ENCODE results near the gene NAALADL1.

Gene NAALADL1

DNA sequence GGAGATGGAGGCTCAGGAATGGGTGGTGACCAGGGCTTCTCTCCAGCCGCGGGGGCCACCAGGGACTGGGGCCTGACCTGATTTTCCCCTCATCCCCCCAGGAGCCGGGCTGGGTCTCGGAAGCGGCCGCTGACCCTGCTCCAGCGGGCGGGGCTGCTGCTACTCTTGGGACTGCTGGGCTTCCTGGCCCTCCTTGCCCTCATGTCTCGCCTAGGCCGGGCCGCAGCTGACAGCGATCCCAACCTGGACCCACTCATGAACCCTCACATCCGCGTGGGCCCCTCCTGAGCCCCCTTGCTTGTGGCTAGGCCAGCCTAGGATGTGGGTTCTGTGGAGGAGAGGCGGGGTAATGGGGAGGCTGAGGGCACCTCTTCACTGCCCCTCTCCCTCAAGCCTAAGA, 29.5 kb upstream of the NAALADL1 start:
- in situ Hi-C loops (cut with MboI; ENCODE audit: low sequenced_read_pairs) = no loop called here
- Histone ChIP-seq H3K36me3 (replicated peaks) (peaks cover 26% of the 10 kb centered on the region), H3K4me1 (peaks cover 2% of the 10 kb centered on the region; the same call in 1 of the 2 replicates)

DNA sequence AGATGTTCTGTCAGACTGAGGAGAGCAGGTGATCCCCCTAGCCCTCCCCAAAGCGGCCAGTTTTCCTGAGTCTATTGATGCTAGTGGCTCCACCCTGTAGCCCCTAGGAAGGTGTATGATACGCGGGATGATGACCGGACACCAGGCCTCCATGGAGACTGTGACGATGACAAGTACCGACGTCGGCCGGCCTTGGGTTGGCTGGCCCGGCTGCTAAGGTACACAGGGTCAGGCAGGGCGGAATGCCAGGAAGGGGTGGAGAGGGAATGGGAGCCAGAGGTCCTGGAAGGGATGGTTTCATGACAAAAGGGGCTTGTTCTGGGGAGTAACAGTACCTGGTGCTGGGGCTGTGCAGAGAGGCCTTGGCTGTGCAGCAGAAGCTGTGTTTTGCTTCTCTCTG, 28.9 kb upstream of the NAALADL1 start:
- Histone ChIP-seq H3K4me1 (peaks cover 6% of the 10 kb centered on the region), H3K27me3 (ENCODE audit: low read depth) (no peaks in the 10 kb centered on the region), H3K9me3 (no peaks in the 10 kb centered on the region), H3K4me3 (no peak overlapping the region), H3K36me3 (replicated peaks) (peaks cover 30% of the 10 kb centered on the region)
- no peak for DNase-seq (ENCODE audit: low spot score in 2 of 2)
- in situ Hi-C loops (cut with MboI; ENCODE audit: low sequenced_read_pairs) = no loop called here

More for the DNA sequence above, 29.5 kb upstream of the NAALADL1 start:
- H3K27me3 ChIP-seq (ENCODE audit: low read depth) = no peaks in the 10 kb centered on the region
- H3K4me3 ChIP-seq = no peak overlapping the region
- no peaks in the 10 kb centered on the region for H3K9me3 ChIP-seq
- DNase-seq (ENCODE audit: low spot score in 2 of 2) = no peak

DNA sequence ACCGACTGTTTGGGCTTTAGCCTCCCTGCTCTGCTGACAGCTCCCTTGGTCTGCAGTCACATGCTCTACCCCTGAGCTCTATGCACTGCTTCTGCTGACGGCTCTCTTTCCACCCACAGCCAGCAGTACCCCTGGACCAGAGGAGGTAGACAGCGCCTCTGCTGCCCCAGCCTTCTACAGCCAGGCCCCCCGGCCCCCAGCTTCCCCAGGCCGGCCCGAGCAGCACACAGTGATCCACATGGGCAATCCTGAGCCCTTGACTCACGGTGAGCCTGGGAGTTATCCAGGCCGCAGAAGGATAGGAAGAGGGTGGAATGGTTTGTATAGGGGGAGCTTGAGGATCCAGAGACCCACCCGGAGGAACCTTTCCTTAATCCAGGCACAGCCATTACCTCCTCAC, 28.5 kb upstream of the NAALADL1 start:
- no peaks in the 10 kb centered on the region for H3K9me3 ChIP-seq
- H3K4me1 ChIP-seq = peaks cover 6% of the 10 kb centered on the region
- peaks cover 34% of the 10 kb centered on the region for H3K36me3 ChIP-seq (replicated peaks)
- H3K4me3 ChIP-seq = no peak overlapping the region
- DNase-seq (ENCODE audit: low spot score in 2 of 2) = no peak
- in situ Hi-C loops (cut with MboI; ENCODE audit: low sequenced_read_pairs) = no loop called here
- no peaks in the 10 kb centered on the region for H3K27me3 ChIP-seq (ENCODE audit: low read depth)

DNA sequence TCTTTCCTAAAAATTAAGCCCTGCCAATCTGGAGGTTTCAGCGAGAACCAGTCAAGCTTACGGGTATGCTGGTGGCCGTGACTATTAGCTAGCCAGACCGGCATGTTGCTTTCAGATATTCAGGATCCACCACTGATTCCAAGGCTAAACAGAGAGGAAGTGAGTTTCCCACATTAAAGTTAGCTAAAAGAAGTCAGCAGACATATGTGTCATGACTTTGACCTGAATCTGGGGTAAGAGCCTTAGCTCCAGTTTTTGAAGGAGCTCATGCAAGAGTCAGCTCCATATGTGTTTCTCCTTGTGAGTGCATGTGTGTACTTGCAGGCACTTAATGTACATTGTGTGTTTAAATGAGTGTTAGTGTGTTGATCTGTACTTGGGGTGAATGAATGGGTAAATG, 27.1 kb upstream of the NAALADL1 start:
- Histone ChIP-seq H3K36me3 (replicated peaks) (peaks cover 47% of the 10 kb centered on the region), H3K9me3 (no peaks in the 10 kb centered on the region), H3K4me1 (peaks cover 6% of the 10 kb centered on the region), H3K4me3 (no peak overlapping the region), H3K27me3 (ENCODE audit: low read depth) (no peaks in the 10 kb centered on the region)
- no peak for DNase-seq (ENCODE audit: low spot score in 2 of 2)
- in situ Hi-C loops (cut with MboI; ENCODE audit: low sequenced_read_pairs) = no loop called here

DNA sequence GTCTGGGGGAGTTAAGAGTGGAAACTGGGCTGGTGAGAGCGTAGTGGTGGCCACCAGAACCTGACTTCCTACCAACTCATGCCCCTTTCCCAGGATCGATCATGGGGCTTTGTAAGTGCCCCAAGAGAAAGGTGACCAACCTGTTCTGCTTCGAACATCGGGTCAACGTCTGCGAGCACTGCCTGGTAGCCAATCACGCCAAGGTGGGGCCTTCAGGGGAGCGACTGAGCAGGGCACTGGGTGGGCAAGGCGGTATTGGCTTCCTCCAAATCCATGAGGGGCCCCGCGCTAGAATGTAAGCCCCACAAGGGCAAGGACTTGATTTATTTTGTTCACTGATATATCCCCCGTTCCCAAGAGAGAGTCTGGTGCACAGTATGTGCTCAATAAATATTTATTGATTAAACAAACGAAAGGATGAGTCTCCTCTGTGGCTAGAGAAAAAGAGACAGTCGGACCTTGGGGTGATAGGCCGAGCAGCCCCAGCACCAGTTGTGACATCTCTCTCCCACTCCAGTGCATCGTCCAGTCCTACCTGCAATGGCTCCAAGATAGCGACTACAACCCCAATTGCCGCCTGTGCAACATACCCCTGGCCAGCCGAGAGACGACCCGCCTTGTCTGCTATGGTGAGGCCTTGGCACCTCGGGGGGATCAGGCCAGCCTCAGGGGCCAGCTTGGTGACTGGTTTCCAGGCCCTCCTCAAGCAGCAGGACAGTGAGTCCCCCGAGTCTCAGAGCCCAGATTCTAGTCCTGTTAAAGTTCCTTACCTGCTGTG, 26.4 kb upstream of the NAALADL1 start:
- Histone ChIP-seq H3K27me3 (ENCODE audit: low read depth) (no peaks in the 10 kb centered on the region), H3K4me3 (peak overlapping the region; percentile 98), H3K4me1 (peaks cover 6% of the 10 kb centered on the region), H3K36me3 (replicated peaks) (peaks cover 54% of the 10 kb centered on the region), H3K9me3 (no peaks in the 10 kb centered on the region)
- in situ Hi-C loops (cut with MboI; ENCODE audit: low sequenced_read_pairs) = no loop called here
- DNase-seq (ENCODE audit: low spot score in 2 of 2) = no peak

DNA sequence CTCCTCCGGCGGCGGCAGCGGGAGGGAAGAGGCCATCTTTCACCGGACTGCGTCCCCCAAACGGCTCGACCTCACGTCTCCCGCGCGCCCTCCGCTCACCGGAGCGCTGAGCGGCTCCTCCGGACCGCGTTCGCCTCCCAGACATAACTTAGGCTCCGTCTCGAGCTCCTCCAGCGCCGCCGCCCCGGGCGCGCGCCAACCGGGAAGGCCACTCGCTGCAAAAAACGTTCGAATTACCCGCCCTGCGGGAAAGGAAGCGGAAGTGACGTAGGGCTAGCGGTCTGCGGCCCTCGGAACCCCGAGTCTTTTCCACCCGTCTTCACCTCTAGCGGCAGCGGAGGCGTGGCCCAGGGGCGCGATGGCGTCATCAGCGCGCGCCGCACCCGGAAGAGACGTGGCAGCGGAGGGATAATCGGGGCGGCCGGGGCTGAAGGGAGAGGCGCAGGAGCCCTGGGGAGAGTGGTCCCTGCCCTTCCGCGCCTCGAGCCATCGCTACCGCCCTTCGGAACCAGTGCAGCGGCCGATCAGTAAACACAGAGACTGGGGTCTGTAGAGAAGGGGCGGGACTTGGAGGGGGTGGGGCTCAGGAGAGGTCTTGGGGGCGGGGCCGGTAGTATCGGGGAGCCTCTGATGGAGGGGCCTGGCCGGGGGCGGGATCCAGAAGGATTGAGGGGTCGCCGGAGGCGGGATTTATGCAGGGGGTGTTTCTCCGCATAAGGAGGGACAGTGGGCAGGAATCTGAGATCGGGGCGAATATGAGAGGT, 25.7 kb upstream of the NAALADL1 start, which contains the start of the genes CDCA5 and ZFPL1:
Gene CDCA5 (minus strand): TSS at position 207 of the 764 bp plus-strand sequence. CDS start 62 bp downstream, at position 145.
Gene ZFPL1 (plus strand): TSS at position 389 of the 764 bp plus-strand sequence. CDS start 477 bp downstream, outside the sequence.
- peak; percentile 94 to 96 for DNase-seq (ENCODE audit: low spot score in 2 of 2)
- H3K4me1 ChIP-seq = peaks cover 6% of the 10 kb centered on the region
- no peaks in the 10 kb centered on the region for H3K9me3 ChIP-seq
- H3K27me3 ChIP-seq (ENCODE audit: low read depth) = no peaks in the 10 kb centered on the region
- in situ Hi-C loops (cut with MboI; ENCODE audit: low sequenced_read_pairs) = no loop called here
- peaks cover 62% of the 10 kb centered on the region for H3K36me3 ChIP-seq (replicated peaks)
- peak within 1 kb of the TSS; percentile 98 for H3K4me3 ChIP-seq

DNA sequence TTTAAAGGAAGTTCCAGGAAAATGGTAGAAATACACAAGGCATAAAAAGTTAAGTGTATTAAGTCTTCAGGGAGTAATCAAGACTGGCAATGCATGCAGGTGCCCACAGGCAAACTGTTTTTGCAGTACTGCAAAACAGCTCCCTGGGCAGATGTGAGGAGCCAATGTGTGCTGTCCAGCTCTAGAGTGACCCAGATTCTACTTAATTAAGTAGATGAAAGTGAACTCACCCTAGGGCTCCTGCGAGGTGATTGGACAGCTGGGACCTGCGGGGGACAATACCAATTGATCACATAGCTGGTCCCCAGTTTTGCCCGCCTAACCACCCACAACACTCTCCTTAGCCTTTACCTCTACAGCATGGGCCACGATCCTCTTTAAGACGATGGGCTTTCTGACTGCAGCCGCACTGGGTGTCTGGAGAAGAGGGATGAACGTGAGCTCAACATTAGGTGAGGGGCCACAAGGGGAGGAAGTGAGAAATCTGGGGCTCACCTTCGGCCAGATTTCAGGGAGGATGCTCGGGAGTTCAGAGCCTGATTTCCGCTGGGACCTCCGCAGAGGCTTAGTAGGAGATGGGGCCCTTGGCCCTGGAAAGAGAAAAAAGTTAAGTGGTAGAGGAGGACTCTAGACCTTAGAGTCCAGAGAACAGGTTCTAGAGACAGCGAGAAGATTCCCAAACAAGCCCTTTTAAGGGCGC, 24.9 kb upstream of the NAALADL1 start:
- Histone ChIP-seq H3K4me1 (peaks cover 6% of the 10 kb centered on the region), H3K36me3 (replicated peaks) (peaks cover 69% of the 10 kb centered on the region), H3K27me3 (ENCODE audit: low read depth) (no peaks in the 10 kb centered on the region), H3K9me3 (no peaks in the 10 kb centered on the region), H3K4me3 (peak overlapping the region; percentile 98)
- in situ Hi-C loops (cut with MboI; ENCODE audit: low sequenced_read_pairs) = no loop called here
- no peak for DNase-seq (ENCODE audit: low spot score in 2 of 2)

DNA sequence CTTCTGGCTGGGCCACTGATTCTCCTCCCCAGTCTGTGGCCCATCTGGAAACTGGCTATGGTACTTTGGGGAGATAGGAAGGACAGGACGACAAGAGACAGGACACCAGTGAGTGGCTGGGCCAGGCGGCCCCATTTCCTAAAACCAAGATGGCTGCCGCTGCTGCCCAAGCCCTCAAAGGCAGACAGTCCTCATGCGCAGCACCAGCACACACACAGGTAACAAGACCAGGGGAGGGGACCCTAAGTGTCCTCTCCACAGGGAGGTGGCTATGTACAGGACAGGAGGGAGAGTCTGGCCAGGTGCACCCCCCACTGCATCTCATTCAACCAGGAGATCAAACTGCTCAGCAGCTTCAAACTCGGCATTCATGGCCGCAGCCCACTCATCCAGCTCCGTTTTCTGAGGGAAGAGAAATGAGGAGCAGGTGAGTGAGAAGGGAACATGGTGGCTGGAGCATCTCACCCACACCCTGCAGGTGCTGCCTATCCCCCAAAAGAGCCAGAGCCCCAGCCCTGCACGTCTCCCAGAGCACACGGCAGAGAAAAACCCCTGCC, 20.5 kb upstream of the NAALADL1 start:
- peaks cover 77% of the 10 kb centered on the region for H3K36me3 ChIP-seq (replicated peaks)
- no peak overlapping the region for H3K4me3 ChIP-seq
- H3K9me3 ChIP-seq = no peaks in the 10 kb centered on the region
- no peak for DNase-seq (ENCODE audit: low spot score in 2 of 2)
- in situ Hi-C loops (cut with MboI; ENCODE audit: low sequenced_read_pairs) = no loop called here
- peaks cover 6% of the 10 kb centered on the region for H3K4me1 ChIP-seq
- no peaks in the 10 kb centered on the region for H3K27me3 ChIP-seq (ENCODE audit: low read depth)

DNA sequence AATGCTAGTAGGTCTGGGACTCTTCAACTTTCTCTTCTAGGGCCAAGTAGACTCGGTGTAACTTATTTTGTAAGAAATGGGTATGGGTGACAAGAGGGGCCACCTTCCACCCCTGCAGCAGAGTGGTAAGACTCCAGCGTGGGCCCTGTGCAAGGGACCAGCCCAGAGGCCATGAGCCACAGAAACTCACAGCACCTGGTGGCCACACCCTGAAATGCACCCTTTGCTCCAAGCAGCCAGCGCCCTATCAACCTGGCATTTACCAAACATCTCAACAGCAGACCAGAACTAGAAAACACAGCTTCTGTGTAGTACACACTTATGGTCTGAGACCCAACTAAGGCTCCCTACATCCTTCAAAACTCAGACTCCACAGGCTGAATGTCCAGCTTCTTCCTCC, 19.8 kb upstream of the NAALADL1 start:
- Histone ChIP-seq H3K9me3 (no peaks in the 10 kb centered on the region), H3K4me1 (peaks cover 6% of the 10 kb centered on the region), H3K36me3 (replicated peaks) (peaks cover 72% of the 10 kb centered on the region), H3K4me3 (no peak overlapping the region), H3K27me3 (ENCODE audit: low read depth) (no peaks in the 10 kb centered on the region)
- in situ Hi-C loops (cut with MboI; ENCODE audit: low sequenced_read_pairs) = no loop called here
- DNase-seq (ENCODE audit: low spot score in 2 of 2) = peak in 1 of 2 experiments; percentile 76

DNA sequence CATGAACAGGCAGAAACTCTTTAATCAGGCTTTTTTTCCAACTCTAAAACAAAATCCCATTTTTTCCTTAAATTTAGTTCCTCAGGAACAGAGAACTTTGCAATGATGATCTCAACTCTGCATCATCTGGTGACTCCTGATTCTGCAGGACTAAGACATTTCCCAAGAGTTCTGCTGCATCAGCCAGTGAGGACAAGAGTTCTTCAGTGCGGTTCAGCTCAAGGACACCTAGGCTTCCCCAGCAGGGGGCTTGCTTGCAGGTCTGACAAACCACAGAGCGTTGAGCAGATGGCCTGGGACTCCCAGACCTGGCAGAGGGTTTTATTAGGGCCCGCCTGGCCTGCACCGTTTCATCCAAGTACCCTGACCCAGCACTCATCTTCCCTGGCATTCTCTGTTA, 19.1 kb upstream of the NAALADL1 start:
- peak in 1 of 2 experiments; percentile 31 for DNase-seq (ENCODE audit: low spot score in 2 of 2)
- peaks cover 66% of the 10 kb centered on the region for H3K36me3 ChIP-seq (replicated peaks)
- H3K4me1 ChIP-seq = peaks cover under 1% of the 10 kb centered on the region; the same call in 1 of the 2 replicates
- H3K4me3 ChIP-seq = no peak overlapping the region
- H3K9me3 ChIP-seq = no peaks in the 10 kb centered on the region
- in situ Hi-C loops (cut with MboI; ENCODE audit: low sequenced_read_pairs) = no loop called here
- no peaks in the 10 kb centered on the region for H3K27me3 ChIP-seq (ENCODE audit: low read depth)

DNA sequence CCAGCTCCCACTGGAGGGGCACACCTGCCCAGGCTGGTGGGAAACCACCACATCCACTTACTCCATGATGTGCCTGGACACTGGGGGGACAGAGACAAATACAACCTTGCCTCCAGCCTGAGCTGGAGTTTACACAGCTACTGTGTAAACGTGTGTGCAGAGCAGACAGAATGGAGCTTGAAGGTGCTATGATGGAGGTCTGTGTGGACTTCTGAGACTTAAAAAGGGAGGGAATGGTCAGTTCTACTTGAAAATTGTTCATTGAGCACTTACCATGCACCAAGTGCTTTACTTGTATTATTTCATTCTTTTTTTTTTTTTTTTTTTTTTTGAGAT, 14.2 kb upstream of the NAALADL1 start:
- Histone ChIP-seq H3K27me3 (ENCODE audit: low read depth) (no peaks in the 10 kb centered on the region), H3K4me3 (no peak overlapping the region), H3K36me3 (replicated peaks) (peaks cover 21% of the 10 kb centered on the region), H3K9me3 (no peaks in the 10 kb centered on the region), H3K4me1 (no peaks in the 10 kb centered on the region)
- in situ Hi-C loops (cut with MboI; ENCODE audit: low sequenced_read_pairs) = no loop called here
- no peak for DNase-seq (ENCODE audit: low spot score in 2 of 2)

DNA sequence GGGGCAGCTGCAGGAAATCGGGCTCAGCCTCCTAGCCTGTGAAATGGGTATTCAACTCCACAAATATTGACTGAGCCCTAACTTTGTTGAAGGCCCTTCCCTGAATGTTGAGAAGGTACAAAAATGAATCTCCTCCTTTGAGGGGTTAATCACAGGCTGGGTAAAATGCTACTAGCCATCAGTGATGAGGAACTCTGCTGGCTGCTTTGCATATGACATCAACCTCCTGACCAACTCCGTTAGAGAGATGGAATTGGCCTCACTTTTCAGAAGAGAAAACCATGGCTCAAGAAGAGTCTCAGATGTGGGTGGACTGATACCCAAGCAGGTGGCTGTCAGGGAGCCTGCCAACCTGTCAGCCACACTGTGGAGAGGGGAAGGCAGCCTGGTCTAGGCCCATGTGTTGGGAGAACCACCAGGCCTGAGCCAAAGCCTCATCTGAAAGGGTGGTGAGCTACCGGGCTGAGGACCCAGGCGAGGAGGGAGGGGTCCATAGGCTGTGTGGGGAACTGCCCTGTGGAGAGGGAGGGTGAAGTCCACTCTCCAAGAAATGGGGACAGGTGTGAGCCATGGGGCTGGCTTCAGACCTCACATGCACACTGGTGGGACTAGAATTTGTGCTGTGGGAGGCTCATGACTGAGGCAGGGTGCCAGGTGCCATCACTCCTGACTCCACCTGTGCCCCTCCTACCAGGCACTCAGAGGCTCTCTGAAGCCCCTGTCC, 13.7 kb upstream of the NAALADL1 start:
- Histone ChIP-seq H3K27me3 (ENCODE audit: low read depth) (no peaks in the 10 kb centered on the region), H3K4me3 (no peak overlapping the region), H3K36me3 (replicated peaks) (peaks cover 16% of the 10 kb centered on the region), H3K4me1 (no peaks in the 10 kb centered on the region), H3K9me3 (no peaks in the 10 kb centered on the region)
- DNase-seq (ENCODE audit: low spot score in 2 of 2) = no peak
- in situ Hi-C loops (cut with MboI; ENCODE audit: low sequenced_read_pairs) = no loop called here

DNA sequence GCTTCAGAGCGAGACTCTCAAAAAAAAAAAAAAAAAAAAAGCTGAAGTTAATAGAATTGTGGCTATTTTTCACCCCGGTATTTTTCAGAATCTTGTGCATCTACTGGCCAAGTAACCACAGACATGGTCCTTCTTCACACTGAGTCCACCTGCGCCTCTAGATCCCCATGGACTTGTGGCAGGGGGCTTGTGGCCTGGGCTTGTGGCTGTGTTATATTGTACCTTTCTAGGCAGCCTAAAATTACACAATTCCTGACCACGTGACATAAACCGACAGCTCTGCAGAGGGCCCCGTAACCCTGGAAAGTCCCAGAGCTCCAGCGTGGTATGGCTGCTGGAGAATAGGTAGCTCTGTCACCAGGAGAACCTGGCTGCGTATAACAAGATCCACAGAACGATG, 10.9 kb upstream of the NAALADL1 start:
- DNase-seq (ENCODE audit: low spot score in 2 of 2) = no peak
- no peaks in the 10 kb centered on the region for H3K4me1 ChIP-seq
- H3K27me3 ChIP-seq (ENCODE audit: low read depth) = no peaks in the 10 kb centered on the region
- in situ Hi-C loops (cut with MboI; ENCODE audit: low sequenced_read_pairs) = no loop called here
- no peaks in the 10 kb centered on the region for H3K9me3 ChIP-seq
- no peaks in the 10 kb centered on the region for H3K36me3 ChIP-seq (replicated peaks)
- H3K4me3 ChIP-seq = no peak overlapping the region
